ENCODE results near the gene CFAP74. TPM values are rescaled to one million over a fixed set of nuclear protein-coding genes. Genes with fewer than 3 reads are reported as not detected.
"Not testable (repeated sequence)": the region's sequence is repeated elsewhere in the genome, so short reads cannot be mapped to it uniquely, and the experiment has no call there.

Gene CFAP74
- polyA plus RNA-seq, 1 experiment: not detected

DNA sequence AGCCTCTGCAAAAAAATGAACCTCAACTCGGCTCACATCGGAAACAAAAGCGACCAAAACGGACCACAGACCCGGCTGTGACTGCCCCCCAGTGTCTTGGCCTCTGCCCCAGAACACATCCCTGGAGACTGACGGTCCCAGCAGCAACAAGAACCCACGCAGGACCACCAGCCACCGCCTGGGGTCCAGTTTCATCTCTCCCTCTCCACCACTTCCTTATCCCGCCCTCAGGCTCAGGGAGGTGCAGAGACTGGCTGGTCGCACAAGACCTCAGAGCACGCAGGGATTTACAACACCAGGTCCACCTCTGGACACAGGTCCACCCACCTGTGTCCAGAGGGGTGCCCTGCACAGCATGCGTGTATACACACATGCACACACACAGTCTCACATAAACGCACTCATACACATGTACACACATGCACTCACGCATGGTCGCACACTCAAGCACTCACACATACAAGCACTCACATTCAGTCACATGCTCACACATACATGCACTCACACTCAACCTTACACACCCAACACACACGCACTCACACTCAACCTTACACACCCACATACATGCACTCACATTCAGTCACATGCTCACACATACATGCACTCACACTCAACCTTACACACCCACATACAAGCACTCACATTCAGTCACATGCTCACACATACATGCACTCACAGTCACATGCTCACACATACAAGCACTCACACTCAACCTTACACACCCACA, 65.9 kb downstream of the CFAP74 start:
- ChIA-PET POLR2A (no interaction called here), CTCF (no interaction called here)
- H3K27me3 ChIP-seq (ENCODE audit: control insufficient read depth, insufficient read depth, low read length): peaks cover 6% of the 10 kb centered on the region
- DNase-seq (ENCODE audit: low read depth, low spot score): no peak
- no peak overlapping the region for H3K4me3 ChIP-seq (ENCODE audit: low read depth, low read length)
- no peak overlapping the region for H3K27ac ChIP-seq (ENCODE audit: low read depth, low read length)
- TF ChIP-seq, protein P1, sequence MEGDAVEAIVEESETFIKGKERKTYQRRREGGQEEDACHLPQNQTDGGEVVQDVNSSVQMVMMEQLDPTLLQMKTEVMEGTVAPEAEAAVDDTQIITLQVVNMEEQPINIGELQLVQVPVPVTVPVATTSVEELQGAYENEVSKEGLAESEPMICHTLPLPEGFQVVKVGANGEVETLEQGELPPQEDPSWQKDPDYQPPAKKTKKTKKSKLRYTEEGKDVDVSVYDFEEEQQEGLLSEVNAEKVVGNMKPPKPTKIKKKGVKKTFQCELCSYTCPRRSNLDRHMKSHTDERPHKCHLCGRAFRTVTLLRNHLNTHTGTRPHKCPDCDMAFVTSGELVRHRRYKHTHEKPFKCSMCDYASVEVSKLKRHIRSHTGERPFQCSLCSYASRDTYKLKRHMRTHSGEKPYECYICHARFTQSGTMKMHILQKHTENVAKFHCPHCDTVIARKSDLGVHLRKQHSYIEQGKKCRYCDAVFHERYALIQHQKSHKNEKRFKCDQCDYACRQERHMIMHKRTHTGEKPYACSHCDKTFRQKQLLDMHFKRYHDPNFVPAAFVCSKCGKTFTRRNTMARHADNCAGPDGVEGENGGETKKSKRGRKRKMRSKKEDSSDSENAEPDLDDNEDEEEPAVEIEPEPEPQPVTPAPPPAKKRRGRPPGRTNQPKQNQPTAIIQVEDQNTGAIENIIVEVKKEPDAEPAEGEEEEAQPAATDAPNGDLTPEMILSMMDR (IDR thresholded peaks at IDR 0.05; ENCODE audit: low read depth, low read length): no peak
- H3K9me3 ChIP-seq (ENCODE audit: control insufficient read depth, insufficient read depth, low read length): peaks cover 23% of the 10 kb centered on the region

DNA sequence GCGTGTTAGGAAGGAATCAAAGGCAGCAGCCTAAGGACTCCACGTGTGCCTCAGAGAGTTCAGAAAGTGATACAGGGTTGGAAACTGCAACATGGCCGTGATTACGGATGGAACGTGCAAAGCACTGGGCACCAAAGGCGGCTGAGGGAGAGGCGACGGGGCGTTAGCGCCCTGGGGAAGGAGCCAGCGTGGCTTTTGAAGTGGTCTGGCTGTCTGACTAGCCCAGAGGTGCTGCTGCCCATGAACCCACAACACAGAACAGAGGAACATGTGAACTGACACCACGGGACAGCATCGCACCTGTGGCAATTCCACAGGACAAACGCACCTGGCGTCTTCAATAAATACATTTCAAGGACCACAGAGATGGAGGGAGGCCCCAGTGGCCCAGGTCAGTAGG, 66.5 kb downstream of the CFAP74 start:
- H3K27ac ChIP-seq (ENCODE audit: low read depth, low read length): no peak overlapping the region
- TF ChIP-seq, protein P1 (IDR thresholded peaks at IDR 0.05; ENCODE audit: low read depth, low read length): no peak
- ChIA-PET POLR2A (no interaction called here), CTCF (interaction anchor here (1.0 to 1.8 kb wide), 2 partner anchors 107 to 237 kb away, joined by 3 to 6 read pairs; no protein-coding TSS in a partner anchor)
- peaks cover 23% of the 10 kb centered on the region for H3K9me3 ChIP-seq (ENCODE audit: control insufficient read depth, insufficient read depth, low read length)
- no peak for DNase-seq (ENCODE audit: low read depth, low spot score)
- H3K27me3 ChIP-seq (ENCODE audit: control insufficient read depth, insufficient read depth, low read length): peaks cover 6% of the 10 kb centered on the region
- no peak overlapping the region for H3K4me3 ChIP-seq (ENCODE audit: low read depth, low read length)

- CTCF ChIA-PET; H3K27ac ChIP-seq (ENCODE audit: low read depth, low read length); H3K4me3 ChIP-seq (ENCODE audit: low read depth, low read length); POLR2A ChIA-PET; DNase-seq (ENCODE audit: low read depth, low spot score); H3K27me3 ChIP-seq (ENCODE audit: control insufficient read depth, insufficient read depth, low read length): not testable (repeated sequence)
- H3K9me3 ChIP-seq (ENCODE audit: control insufficient read depth, insufficient read depth, low read length): peaks cover 28% of the 10 kb centered on the region
These were observed 68.7 kb downstream of the CFAP74 start for GRCh38 chr1:1934848-1935247.

- H3K27ac ChIP-seq (ENCODE audit: low read depth, low read length): no peak overlapping the region
- TF ChIP-seq, protein P1 (IDR thresholded peaks at IDR 0.05; ENCODE audit: low read depth, low read length): no peak
- ChIA-PET POLR2A (no interaction called here), CTCF (interaction anchor here (1.6 kb wide), 1 partner anchor 14 kb away, joined by 9 read pairs; no protein-coding TSS in a partner anchor)
- H3K27me3 ChIP-seq (ENCODE audit: control insufficient read depth, insufficient read depth, low read length): no peaks in the 10 kb centered on the region
- no peak overlapping the region for H3K4me3 ChIP-seq (ENCODE audit: low read depth, low read length)
- peaks cover 28% of the 10 kb centered on the region for H3K9me3 ChIP-seq (ENCODE audit: control insufficient read depth, insufficient read depth, low read length)
- DNase-seq (ENCODE audit: low read depth, low spot score): no peak
These were observed 73.7 kb downstream of the CFAP74 start for GRCh38 chr1:1929639-1930545.

DNA sequence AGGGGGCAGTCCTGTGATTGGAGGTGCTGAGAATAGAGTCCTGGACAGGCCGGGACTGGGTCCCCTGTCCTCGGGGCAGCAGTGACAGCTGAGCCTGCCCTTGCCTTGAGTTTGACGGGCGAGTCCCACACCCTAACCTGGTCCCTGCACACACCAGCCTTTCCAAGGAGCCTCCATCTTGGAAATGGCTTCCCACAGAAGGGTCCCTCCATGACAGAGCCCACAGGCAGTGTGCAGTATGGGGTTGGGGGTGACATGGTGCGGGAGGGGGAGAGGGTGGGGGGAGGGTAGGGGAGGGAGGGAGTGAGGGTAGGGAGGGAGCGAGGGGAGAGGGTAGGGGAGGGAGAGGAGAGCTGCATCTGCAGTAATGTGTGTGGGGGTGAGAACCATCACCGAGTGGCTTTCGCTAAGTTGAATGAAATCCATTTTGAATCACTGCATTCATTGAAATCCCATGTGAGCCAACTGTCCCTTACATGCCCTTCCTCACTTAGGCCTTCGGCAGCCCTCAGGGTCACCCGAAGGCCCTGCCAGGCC, 74.4 kb downstream of the CFAP74 start:
- Histone ChIP-seq H3K9me3 (ENCODE audit: control insufficient read depth, insufficient read depth, low read length) (peaks cover 28% of the 10 kb centered on the region), H3K27ac (ENCODE audit: low read depth, low read length) (no peak overlapping the region), H3K27me3 (ENCODE audit: control insufficient read depth, insufficient read depth, low read length) (no peaks in the 10 kb centered on the region), H3K4me3 (ENCODE audit: low read depth, low read length) (no peak overlapping the region)
- CTCF ChIA-PET: no interaction called here
- TF ChIP-seq, protein P1 (IDR thresholded peaks at IDR 0.05; ENCODE audit: low read depth, low read length): no peak
- POLR2A ChIA-PET: no interaction called here
- no peak for DNase-seq (ENCODE audit: low read depth, low spot score)

Data from AG04450 (cell line).